Mesenchymal stem cell (in vitro differentiated cells and primary cell): Measurements from ENCODE around the gene ADGRG1.

Experiments
- DNase-seq: peaks from one replicate; pipeline ENCODE4 v3.0.0-alpha.2; 2013
- H2AFZ ChIP-seq: one replicate; pipeline ENCODE4 v1.6.1; 2013; ENCODE audit warnings: low read depth, mild to moderate bottlenecking, control low read depth, inconsistent platforms, low read length, moderate library complexity
- H2AK5ac ChIP-seq: 2 replicates; pipeline ENCODE4 v1.6.1; 2013; ENCODE audit warnings: low read length, moderate library complexity, mild to moderate bottlenecking, inconsistent platforms; ENCODE audit not compliant: severe bottlenecking
- H2BK120ac ChIP-seq: one replicate; pipeline ENCODE4 v1.6.1; 2013; ENCODE audit warnings: low read depth, mild to moderate bottlenecking, inconsistent platforms, low read length, moderate library complexity
- H2BK12ac ChIP-seq, 2 experiments: one replicate each; pipeline ENCODE4 v1.6.1; 2013; ENCODE audit warnings: inconsistent platforms in 2 of 2, low read length in 2 of 2, mild to moderate bottlenecking in 2 of 2, moderate library complexity in 2 of 2, control low read depth in 1 of 2
- H2BK15ac ChIP-seq: one replicate; pipeline ENCODE4 v1.6.1; 2013; ENCODE audit warnings: mild to moderate bottlenecking, low read depth, inconsistent platforms; ENCODE audit not compliant: poor library complexity, severe bottlenecking
- H2BK5ac ChIP-seq: 2 replicates; pipeline ENCODE4 v1.6.1; 2013; ENCODE audit warnings: low read depth, mild to moderate bottlenecking, low read length, control low read depth, inconsistent platforms; ENCODE audit not compliant: poor library complexity, severe bottlenecking
- H3K14ac ChIP-seq, 2 experiments: one replicate each; pipeline ENCODE4 v1.6.1; 2013; ENCODE audit warnings: inconsistent platforms in 2 of 2, low read length in 2 of 2, control low read depth in 1 of 2, mild to moderate bottlenecking in 1 of 2, moderate library complexity in 1 of 2
- H3K18ac ChIP-seq, 2 experiments: one replicate each; pipeline ENCODE4 v1.6.1; 2013; ENCODE audit warnings: inconsistent platforms in 2 of 2, low read length in 2 of 2, control low read depth in 1 of 2, low read depth in 1 of 2, mild to moderate bottlenecking in 1 of 2
- H3K23ac ChIP-seq, 2 experiments: one replicate each; pipeline ENCODE4 v1.6.1; 2013; ENCODE audit warnings: inconsistent platforms in 2 of 2, low read length in 2 of 2, mild to moderate bottlenecking in 2 of 2, moderate library complexity in 2 of 2, control low read depth in 1 of 2
- H3K27ac ChIP-seq: 2 replicates; pipeline ENCODE4 v1.5.1; 2013; ENCODE audit warnings: mild to moderate bottlenecking, moderate library complexity, low read length, control low read depth, inconsistent platforms; ENCODE audit not compliant: poor library complexity, severe bottlenecking
- H3K27me3 ChIP-seq, 2 experiments: 2 replicates each; pipeline versions ENCODE4 v1.6.1 to v1.7.0; 2013; ENCODE audit warnings: low read length in 2 of 2, mild to moderate bottlenecking in 2 of 2, moderate library complexity in 2 of 2, control low read depth in 1 of 2, inconsistent platforms in 1 of 2; ENCODE audit not compliant: control insufficient read depth in 1 of 2, insufficient read depth in 1 of 2
- H3K36me3 ChIP-seq, 2 experiments: 2 replicates each; pipeline versions ENCODE4 v1.6.1 to v1.7.0; 2013; ENCODE audit warnings: low read length in 2 of 2, control low read depth in 1 of 2, inconsistent platforms in 1 of 2, low read depth in 1 of 2, mild to moderate bottlenecking in 1 of 2; ENCODE audit not compliant: insufficient read depth in 2 of 2, control insufficient read depth in 1 of 2
- H3K4ac ChIP-seq, 2 experiments: one replicate each; pipeline ENCODE4 v1.6.1; 2013; ENCODE audit warnings: inconsistent platforms in 2 of 2, low read length in 2 of 2, mild to moderate bottlenecking in 2 of 2, moderate library complexity in 2 of 2, control low read depth in 1 of 2, low read depth in 1 of 2
- H3K4me1 ChIP-seq: 2 replicates; pipeline ENCODE4 v1.6.1; 2013; ENCODE audit warnings: low read depth, low read length, control low read depth; ENCODE audit not compliant: control insufficient read depth, insufficient read depth
- H3K4me2 ChIP-seq: 2 replicates; pipeline ENCODE4 v1.6.1; 2013; ENCODE audit warnings: low read length, mild to moderate bottlenecking, inconsistent platforms; ENCODE audit not compliant: poor library complexity, severe bottlenecking
- H3K4me3 ChIP-seq, 2 experiments: 2 replicates each; pipeline versions ENCODE4 v1.5.1 to v1.7.0; 2013; ENCODE audit warnings: low read length in 2 of 2, mild to moderate bottlenecking in 2 of 2, control low read depth in 1 of 2, low read depth in 1 of 2; ENCODE audit not compliant: insufficient read depth in 1 of 2
- H3K79me1 ChIP-seq: replicated peaks from 2 replicates; pipeline ENCODE4 v1.6.1; 2013; ENCODE audit warnings: mild to moderate bottlenecking, control low read depth, low read length, inconsistent platforms; ENCODE audit not compliant: poor library complexity, severe bottlenecking
- H3K9ac ChIP-seq: 2 replicates; pipeline ENCODE4 v1.7.0; 2013; ENCODE audit warnings: mild to moderate bottlenecking, low read length, moderate library complexity
- H3K9me3 ChIP-seq: 2 replicates; pipeline ENCODE4 v1.7.0; 2013; ENCODE audit warnings: mild to moderate bottlenecking, low read length; ENCODE audit not compliant: control insufficient read depth
- H4K8ac ChIP-seq: one replicate; pipeline ENCODE4 v1.6.1; 2013; ENCODE audit warnings: inconsistent platforms, mild to moderate bottlenecking, low read length, moderate library complexity
- H4K91ac ChIP-seq: one replicate; pipeline ENCODE4 v1.6.1; 2013; ENCODE audit warnings: mild to moderate bottlenecking, low read length, inconsistent platforms
- WGBS: methylation state at CpG from one replicate; pipeline ENCODE4 v1.1.7; 2013; ENCODE audit warnings: mixed read lengths; 5-methylcytosine and 5-hydroxymethylcytosine counted together

The ADGRG1 gene

DNA sequence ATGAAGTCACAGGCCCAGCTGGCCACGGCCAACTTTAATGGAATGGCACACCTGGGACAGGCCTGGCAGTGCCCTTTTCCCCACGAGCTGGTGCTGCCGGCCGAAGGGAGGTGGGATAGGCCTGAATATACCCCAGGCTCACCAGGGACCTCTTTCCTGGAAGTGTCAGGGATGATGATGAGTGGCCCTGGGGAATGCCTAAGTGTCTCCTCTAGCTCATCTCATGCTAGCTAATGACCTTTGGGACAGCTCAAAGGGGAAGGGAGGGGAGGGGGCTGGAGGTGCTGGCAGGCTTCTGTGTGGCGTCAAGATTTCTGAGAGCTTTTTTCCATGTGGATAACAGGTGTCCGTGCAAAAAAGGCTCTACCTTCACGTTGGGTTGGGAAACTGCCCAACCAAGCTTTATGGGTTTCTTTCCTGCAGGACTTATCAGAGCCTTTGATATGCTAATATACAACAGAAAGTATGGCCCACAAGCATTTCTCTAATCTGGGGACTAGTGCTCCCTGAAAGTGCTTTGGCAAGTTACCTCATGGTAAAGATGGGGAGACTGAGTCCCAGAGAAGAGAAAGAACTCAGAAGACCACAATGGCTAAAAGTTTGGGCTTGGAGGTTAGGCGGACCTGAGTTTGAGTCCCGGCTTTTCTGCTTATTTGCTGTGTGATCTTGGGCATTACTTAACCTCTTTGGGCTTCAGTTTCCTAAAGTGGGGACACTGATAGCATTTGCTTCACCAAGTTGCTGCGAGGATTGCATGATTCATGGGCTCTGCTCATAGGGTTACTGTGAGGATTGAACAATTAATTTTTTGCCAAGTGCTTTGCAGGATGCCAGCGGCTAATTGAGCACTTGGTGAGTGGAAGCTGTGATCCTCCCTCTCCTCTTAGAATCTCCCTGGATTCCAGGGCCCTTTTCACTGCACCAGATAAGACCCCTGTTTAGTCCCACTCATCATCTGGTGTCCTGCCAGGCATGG, 14.0 kb downstream of the ADGRG1 start:
- peaks cover 4 to 62% of the 10 kb centered on the region in 2 experiments for H3K36me3 ChIP-seq
- H4K91ac ChIP-seq: no peak overlapping the region
- H3K27ac ChIP-seq: no peak overlapping the region
- no peak overlapping the region for H3K14ac ChIP-seq
- H2BK12ac ChIP-seq: peak overlapping the region in 1 of 2 experiments; percentile 23
- no peak overlapping the region for H2BK5ac ChIP-seq
- no peak overlapping the region for H2AFZ ChIP-seq
- no peak overlapping the region for H2BK120ac ChIP-seq
- H3K79me1 ChIP-seq: peaks cover 20% of the 10 kb centered on the region
- no peak for DNase-seq
- H3K9ac ChIP-seq: peak overlapping the region; percentile 57
- no peak overlapping the region for H3K4me3 ChIP-seq
- peaks cover 50% of the 10 kb centered on the region for H3K4me1 ChIP-seq
- WGBS: 86% methylated on average over 11 of the region's 11 CpGs
- H3K4ac ChIP-seq: no peak overlapping the region
- no peaks in the 10 kb centered on the region for H3K27me3 ChIP-seq
- no peak overlapping the region for H3K23ac ChIP-seq
- H3K4me2 ChIP-seq: no peak overlapping the region
- H3K18ac ChIP-seq: no peak overlapping the region
- H2AK5ac ChIP-seq: peak overlapping the region; percentile 81
- H2BK15ac ChIP-seq: no peak overlapping the region
- H4K8ac ChIP-seq: no peak overlapping the region
- no peaks in the 10 kb centered on the region for H3K9me3 ChIP-seq

DNA sequence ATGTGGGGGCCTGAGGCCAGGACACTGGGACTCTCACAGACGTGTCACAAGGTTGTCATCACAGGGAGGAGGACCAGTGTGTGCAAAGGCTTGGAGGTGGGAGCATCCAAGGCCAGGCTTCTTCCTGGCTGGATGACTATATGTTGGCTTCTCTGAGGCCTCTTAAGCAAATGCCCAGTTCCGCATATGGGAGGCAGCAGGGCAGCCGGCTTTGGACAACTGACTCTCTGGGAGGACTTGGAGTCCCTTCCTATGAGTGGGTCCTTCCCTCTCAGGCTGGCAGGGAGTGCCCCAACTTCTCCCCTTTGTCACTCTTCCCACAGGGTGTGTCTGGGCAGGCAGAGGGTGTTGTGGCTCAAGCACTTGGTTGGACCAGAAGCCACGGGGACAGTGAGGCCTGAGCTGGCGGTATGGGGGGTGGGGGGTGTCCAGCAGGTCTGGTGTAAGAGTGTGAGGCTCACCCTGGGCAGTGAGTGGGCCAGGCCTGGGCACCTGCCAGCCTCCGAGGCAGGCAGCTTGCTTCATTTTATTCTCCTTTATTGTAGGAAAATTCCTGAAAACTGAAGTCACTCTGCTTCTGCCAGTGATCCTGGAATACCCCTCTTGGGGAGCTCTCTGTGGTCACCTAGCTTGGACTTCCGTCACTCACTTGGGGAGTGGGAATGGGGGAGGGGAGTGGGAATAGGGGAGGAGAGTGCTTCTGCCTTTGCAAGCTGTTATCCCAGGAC, 14.9 kb downstream of the ADGRG1 start:
- Histone ChIP-seq H3K27ac (peak overlapping the region; percentile 50), H3K18ac (no peak overlapping the region)
- 67% methylated on average over 6 of the region's 7 CpGs for WGBS

DNA sequence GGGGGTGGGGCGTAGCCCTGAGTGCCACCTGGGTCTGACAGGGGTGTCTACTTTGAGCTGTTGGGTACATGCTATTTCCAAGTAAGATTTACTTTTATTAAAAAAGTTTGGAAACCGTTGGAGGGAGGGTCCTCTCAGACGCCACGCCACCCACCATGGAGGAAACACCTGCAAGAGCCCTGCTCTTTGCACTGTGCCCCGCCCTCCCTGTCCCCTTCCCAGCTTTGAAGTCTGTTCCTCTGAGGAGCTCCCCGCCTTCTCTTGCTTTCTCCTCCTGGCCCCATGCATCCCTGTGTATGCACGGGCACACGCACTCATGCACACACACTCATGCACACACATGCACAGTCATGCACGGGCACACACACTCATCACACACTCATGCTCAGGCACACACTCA, 15.5 kb downstream of the ADGRG1 start:
- no peak overlapping the region for H2AK5ac ChIP-seq
- no peak overlapping the region for H3K18ac ChIP-seq
- no peak overlapping the region for H2BK12ac ChIP-seq
- H3K4me3 ChIP-seq: no peak overlapping the region
- WGBS: 85% methylated on average over 9 of the region's 9 CpGs
- H3K79me1 ChIP-seq: peaks cover 25% of the 10 kb centered on the region
- peaks cover 4 to 72% of the 10 kb centered on the region in 2 experiments for H3K36me3 ChIP-seq
- no peak overlapping the region for H3K23ac ChIP-seq
- H4K91ac ChIP-seq: no peak overlapping the region
- H2BK120ac ChIP-seq: no peak overlapping the region
- DNase-seq: no peak
- no peaks in the 10 kb centered on the region for H3K9me3 ChIP-seq
- H3K27ac ChIP-seq: no peak overlapping the region
- no peak overlapping the region for H3K4ac ChIP-seq
- H4K8ac ChIP-seq: no peak overlapping the region
- peak overlapping the region in 1 of 2 experiments; percentile 56 for H3K14ac ChIP-seq
- H2AFZ ChIP-seq: no peak overlapping the region
- H3K9ac ChIP-seq: no peak overlapping the region
- H3K4me1 ChIP-seq: peaks cover 49% of the 10 kb centered on the region
- H3K27me3 ChIP-seq: no peaks in the 10 kb centered on the region
- H3K4me2 ChIP-seq: no peak overlapping the region
- no peak overlapping the region for H2BK5ac ChIP-seq
- no peak overlapping the region for H2BK15ac ChIP-seq

More for the DNA sequence above, 14.9 kb downstream of the ADGRG1 start:
- Histone ChIP-seq H2BK120ac (no peak overlapping the region), H3K4me1 (peaks cover 49% of the 10 kb centered on the region), H3K36me3 (peaks cover 4 to 66% of the 10 kb centered on the region in 2 experiments), H3K9ac (peak overlapping the region; percentile 57), H2BK5ac (no peak overlapping the region), H4K91ac (no peak overlapping the region), H2BK15ac (no peak overlapping the region), H3K14ac (peak overlapping the region in 1 of 2 experiments; percentile 44), H3K4me3 (no peak overlapping the region), H3K4ac (no peak overlapping the region), H3K27me3 (no peaks in the 10 kb centered on the region), H2BK12ac (peak overlapping the region in 1 of 2 experiments; percentile 23), H2AK5ac (peak overlapping the region; percentile 81), H3K9me3 (no peaks in the 10 kb centered on the region), H2AFZ (no peak overlapping the region), H3K4me2 (no peak overlapping the region), H3K23ac (no peak overlapping the region), H3K79me1 (peaks cover 21% of the 10 kb centered on the region), H4K8ac (no peak overlapping the region)
- DNase-seq: peak; percentile 37
